Middle frontal gyrus (tissue), 1 donor: ENCODE data around the gene FCGBP.
"Not testable (repeated sequence)": the region's sequence is repeated elsewhere in the genome, so short reads cannot be mapped to it uniquely, and the experiment has no call there.

Source experiments
- DNase-seq: peaks from one replicate; pipeline ENCODE4 v3.0.0-alpha.2; 2015; ENCODE audit warnings: low spot score; ENCODE audit errors: extremely low spot score

FCGBP gene

GRCh38 chr19:39891660-39892505 is 42.6 kb downstream of the FCGBP start:
- not testable (repeated sequence) for DNase-seq

GRCh38 chr19:39890755-39891551 is 43.5 kb downstream of the FCGBP start:
- DNase-seq, result no peak

- not testable (repeated sequence) for DNase-seq
Measured at GRCh38 chr19:39889872-39890754, 44.3 kb downstream of the FCGBP start.

- not testable (repeated sequence) for DNase-seq
Measured at GRCh38 chr19:39887456-39887951, 46.9 kb downstream of the FCGBP start.

GRCh38 chr19:39885821-39886554 is 48.4 kb downstream of the FCGBP start:
- DNase-seq, result not testable (repeated sequence)

- not testable (repeated sequence) for DNase-seq
Measured at GRCh38 chr19:39884721-39885120, 49.7 kb downstream of the FCGBP start.
